HG02973 (cell line): ENCODE data around the gene ATXN3L.

ENCODE experiments used
- ATAC-seq: cut with Tn5 transposase; IDR thresholded peaks from one replicate; pipeline ENCODE4 v1.9.1; 2021; ENCODE audit warnings: moderate library complexity; ENCODE audit not compliant: unreplicated experiment

Gene ATXN3L

DNA sequence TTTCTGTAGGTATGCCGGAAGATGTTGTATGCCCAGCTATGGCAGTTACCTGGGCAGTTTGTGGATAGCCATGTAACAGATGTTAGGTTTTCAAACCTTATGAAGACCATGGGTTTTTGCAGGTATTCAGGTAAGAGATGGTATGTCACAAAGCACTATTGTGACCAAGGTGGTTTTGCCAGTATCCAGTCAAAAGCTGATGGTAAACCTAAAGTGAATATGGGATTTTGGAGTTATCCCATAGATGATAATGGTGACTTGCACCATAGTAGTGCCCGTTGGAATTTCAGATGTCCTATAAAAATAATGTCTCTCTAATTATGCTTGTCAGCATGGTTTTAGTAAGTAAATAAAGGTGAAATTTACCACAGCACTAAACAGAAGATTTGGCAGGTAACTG, at the start of gene ATXN3L:
ATXN3L (minus strand) TSS at position 101 of the 400 bp plus-strand sequence. CDS start 119 bp downstream, outside the sequence.
- no peak for ATAC-seq

DNA sequence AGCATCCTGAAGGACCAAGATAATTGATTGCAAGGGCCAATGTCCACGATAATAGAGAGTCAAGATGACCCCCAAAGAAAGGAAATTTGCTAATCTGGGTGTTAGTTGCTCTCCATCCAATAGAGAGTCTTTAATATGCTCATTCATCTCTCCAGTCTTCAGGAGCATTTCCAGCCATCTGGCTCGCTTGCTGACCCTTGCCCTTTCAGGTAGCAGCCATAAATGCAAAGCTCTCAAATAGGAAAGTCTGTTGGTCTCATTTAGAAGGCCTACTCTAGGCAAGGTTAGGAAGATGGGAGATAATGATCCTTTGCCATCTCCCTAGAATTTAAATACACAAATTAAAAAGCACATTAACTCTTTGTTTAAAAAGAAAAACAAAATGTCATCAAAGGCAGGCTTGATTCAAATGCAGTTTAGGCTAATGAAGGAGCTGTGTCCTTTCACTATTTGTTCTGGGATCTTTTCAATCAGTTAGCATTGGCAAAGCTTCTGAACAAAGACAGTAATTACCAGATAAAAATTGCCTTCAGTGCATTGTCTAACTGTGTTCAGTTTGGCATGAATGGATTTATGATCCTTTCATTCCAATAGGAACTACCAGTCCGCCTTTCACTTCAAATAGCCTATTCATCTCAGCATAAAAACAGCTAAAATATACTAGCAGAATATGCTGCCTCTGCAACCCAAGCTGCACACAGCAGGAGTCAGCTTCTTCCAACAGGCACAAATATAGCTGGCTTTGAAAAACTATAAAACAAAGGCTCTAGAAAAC, 49.6 kb upstream of the ATXN3L start:
- no peak for ATAC-seq

DNA sequence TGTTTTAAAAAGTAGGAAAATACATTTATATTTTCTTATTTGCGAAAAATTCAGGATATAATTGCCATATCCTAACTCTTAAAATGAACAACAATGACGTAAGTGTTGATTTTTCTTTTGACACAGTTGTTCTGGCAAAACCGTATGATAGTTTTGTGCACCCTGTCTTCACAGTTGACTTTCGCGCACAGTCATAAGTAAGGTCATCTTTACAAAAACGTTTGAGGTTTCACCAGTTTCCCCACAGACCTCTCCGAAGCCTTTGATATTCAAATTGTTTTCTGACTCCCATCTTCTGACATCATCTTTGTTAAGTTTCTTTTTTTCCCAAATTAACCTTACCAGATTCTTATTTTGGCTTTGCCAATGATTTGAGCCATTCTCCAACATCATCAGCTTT, 48.1 kb upstream of the ATXN3L start:
- no peak for ATAC-seq

DNA sequence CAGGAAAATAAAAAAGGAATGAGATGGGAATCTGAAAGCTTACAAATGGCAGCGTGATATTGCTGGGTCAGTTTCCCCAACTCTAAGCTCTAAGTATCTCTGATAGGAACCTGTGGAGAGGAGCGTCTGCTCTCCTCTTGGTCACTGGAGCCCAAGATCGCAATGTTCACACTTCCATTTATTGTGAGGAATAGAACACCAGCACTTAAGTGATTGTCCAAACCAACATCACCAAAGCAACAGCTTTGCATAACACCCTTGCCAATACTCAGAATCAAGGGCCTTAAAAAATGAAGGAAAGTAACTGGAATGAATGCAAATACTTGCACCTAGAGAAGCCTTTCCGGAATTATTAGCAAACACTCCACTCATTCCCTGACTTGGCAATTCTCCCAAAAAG, 46.8 kb upstream of the ATXN3L start:
- no peak for ATAC-seq

DNA sequence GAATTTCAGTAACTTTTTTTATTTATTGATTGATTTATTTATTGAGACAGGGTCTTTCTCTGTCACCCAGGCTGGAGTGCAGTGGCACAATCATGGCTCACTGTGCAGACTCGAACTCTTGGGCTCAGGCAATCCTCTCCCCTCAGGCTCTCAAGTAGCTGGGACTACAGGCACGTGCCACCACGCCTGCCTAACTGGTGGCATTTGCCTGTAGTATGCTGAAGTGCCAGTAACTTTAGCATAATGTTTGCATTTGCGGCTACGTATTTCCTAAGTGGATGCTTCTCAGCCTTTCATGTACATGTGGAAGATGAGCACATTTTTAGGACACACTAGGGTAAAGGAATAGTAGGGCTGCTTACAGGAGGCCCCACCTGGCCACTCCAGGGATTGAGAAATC, 45.3 kb upstream of the ATXN3L start:
- ATAC-seq, result no peak

DNA sequence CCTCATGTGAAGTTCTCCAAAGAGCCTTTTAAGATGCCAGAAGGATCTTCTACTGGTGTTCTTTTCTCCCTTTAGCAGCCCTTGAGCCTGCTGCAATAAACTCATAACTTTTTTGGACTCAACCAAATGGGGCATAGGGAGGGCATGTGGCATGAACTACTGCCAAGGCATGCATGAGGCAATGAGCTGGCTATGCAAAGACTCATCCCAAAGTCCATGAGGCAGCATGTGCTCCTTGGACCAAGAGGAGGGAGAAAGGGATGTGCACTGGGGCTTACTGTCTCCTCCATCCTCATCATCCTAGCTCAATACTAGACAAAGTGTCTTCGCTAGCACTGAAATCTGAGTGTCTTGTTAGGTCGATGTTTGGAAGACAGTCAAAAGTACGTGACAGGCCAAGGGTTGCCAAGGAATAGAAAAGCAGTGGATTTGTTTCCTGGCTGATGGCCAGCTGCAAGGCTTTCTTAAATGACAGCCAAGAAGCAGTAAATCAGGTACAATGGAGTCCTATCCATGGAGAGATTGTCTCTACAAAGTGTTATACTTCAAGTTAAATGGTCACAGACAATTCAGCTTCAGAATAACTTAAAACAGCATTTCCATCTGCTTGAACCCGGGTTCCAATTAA, 44.5 kb upstream of the ATXN3L start:
- ATAC-seq, result no peak

DNA sequence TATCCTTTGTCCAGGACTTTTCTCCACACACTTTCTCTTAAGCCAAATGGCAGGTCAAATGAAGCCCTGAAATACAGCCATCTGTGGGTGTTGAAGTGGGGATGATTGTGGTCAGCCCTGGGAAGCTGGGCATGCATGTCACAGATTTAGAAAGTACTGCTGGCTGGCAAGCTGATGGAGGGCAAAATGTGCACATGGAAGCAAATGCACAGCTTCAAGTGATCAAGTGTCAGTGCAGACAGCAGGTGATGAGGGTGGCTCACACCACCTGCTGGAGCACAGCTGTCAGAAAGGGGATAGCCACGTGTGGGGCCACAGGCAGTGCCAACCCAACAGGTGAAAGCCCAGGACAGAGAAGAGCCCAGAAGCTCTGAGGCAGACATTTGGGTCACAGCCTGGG, 40.3 kb upstream of the ATXN3L start:
- no peak for ATAC-seq

DNA sequence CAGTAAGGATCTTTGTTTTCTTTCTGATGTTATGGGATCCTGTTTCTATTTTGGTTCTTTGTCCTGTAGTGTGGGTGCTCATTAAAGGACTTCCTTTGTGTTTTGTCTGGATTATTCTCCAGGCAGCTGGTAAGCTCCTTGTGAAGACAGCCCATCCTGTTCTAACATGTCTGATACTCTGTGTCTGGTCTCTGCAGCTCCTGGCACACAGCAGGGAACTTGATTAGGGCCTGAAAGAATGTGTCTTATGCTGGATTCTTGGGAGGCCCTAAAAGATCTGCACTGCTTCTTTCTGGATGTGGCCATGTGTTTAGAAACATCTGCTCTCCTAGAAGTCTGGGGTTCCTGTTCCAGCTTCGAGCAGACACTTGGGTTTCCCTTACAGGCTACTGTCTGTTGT, 38.1 kb upstream of the ATXN3L start:
- no peak for ATAC-seq

DNA sequence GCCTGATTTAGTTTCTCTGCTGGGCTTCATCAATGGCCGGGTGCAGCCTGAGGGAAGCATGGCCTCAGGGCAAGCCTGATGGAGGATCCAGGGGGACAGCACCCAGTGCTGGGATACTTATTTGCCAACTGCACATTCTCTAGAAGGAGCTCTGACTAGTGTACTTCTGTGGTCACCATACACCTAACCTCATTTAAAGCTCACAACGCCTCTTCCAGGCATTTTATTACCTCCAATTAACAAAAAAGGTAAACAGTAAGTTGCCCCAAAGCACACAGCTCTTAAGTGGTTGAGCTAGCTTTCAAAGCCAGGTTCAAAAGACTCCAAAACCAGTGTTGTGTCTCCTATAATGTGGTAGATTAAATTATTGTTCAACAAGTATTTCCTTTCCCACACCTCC, 26.8 kb upstream of the ATXN3L start:
- no peak for ATAC-seq

DNA sequence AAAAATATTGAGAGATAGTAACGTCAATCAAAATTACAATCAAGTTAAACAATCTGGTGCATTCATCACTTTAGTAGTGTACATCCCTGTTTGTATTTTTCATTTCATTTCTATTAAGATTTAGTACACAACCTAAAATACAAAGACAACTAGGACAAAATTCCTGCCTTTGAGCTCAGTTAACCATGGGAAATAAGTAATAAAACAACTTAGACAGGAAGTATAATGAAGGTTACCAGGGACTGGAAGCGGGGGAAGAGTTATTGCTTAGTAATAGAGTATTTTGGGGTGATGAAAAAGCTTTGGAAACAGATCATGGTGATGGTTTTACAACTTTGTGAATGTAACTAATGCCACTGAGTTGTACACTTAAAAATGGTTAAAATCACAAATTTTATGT, 25.6 kb upstream of the ATXN3L start:
- no peak for ATAC-seq

DNA sequence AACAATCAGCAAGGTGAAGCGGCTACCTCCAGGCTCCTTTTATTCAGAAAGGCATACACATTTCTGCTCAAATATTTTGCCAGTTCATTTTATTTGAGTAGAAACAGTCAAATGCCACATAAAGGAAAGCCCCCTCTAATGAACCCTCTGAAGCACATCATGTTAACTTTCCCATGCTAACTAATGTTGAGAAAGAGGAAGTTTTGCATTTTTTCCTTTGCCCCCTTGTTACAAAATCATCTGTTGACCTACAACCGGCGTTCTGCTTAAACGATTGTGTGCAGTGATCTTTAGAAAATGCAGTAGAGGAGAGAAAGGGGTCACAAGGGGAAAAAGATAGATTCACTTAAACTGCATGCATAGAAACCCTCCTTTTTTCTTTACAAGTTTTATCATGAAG, 25.2 kb upstream of the ATXN3L start:
- no peak for ATAC-seq

DNA sequence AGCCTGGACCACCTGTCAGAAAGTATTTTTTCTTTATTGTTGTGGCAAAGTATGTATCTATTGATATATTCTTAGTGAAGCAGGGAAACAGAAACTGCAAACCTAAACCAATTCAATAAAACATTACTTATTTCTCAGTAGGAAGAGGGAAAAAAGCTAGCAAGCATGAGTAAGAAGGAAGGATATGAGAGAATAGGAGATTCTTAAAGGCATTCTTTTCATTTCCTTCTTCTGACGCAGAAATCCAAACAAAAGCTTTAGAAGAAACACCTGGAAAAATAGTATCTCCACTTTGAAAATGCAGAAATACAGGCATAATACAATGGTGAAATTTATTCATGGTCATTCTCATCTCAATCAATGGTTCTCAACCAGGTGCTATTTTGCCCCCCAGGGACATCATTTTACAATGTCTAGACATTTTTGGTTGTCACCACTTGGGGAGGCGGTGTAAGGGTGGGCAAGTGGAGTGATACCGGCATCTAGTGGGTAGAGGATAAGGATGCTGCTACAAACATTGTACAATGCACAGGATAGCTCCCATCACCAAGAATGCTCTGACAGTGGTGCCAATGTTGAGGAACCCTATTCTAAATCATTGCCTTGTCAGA, 21.7 kb upstream of the ATXN3L start:
- ATAC-seq, result no peak

DNA sequence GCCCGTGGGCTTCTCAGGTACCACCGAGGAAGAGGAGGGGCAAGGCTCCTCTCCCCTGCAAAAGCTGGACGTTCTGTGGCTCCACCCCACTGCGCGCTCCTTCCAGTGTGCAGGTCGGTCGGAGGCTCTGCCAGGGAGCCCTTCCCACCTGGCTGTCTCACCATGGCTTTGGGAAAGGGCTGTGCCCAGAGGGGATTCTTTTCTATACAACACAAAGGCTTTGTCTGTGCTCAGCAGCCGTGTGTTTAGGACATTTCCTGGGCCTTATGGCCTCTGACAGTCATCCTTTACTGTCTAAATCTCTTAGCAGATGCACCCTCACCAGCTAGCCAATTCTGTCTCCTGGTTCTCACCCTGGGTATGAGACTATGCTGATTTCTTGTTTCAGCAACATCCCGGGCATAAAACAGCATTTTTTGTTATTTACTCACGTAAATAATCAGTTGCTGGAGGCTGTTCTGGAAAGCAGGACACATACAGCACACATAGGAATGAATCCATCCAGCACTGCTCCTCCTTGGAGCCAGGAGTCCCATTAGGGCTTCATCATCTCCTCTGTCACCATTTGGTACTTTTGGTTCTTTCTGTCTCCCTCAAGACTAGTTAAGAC, 20.4 kb upstream of the ATXN3L start:
- no peak for ATAC-seq

DNA sequence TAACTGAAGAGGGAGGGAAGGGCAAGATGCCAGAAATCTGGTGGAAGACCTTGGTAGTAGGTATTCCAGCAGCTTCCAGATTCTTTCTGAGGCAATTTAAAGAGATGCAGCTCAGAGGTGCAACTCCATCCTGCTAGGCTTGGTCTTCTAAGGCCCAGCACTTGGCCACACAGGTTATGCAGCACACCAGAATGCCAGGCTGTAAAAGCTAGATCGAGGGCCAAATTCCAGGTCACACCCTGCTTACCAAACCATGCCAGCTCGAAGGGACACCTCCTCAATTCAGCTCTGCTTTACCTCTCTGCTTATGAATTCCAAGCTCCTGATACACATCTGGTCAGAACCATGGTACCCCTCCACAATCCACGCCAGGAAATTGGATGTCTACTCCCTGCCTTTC, 19.8 kb upstream of the ATXN3L start:
- no peak for ATAC-seq

DNA sequence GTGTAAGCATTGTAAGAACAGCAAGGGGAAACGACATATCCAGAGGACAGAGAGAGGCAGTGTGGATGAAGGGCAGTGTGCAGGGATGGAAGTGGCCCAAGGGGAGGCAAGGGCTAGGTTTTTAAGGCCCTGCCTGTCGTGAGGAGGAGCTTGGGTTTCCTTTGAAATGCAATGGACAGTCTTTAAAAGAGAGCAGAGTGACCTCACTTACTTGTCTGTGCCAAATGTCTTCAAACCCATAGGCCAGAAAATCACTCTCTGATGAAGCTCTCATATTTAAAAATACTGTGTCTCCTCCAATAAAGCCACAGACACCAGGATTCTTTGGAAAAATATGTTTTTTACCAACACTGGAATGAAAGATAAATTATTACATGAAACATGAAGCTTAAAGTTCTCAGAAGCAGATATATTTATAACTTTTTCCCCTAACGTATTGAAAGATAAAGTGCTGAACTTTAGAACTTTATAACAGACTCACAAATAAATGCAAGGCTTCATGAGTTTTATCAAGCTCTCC, 19.2 kb upstream of the ATXN3L start:
- ATAC-seq, result no peak

DNA sequence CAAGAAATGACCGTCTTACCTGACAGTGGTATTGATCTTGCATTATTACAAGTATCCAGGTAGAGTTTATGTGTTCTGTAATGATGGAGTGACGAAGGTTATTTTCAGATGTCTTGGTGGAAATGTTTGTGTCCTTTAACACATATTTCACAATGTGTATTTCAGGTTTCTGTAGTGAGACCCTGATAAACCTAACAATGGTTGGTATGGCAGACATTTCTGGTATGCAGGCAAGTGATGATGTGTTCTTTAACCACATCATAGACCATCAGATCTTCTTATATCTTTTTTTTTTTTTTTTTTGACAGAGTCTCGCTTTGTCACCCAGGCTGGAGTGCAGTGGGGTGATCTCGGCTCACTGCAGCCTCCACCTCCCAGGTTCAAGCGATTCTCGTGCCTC, 14.6 kb upstream of the ATXN3L start:
- ATAC-seq, result no peak

DNA sequence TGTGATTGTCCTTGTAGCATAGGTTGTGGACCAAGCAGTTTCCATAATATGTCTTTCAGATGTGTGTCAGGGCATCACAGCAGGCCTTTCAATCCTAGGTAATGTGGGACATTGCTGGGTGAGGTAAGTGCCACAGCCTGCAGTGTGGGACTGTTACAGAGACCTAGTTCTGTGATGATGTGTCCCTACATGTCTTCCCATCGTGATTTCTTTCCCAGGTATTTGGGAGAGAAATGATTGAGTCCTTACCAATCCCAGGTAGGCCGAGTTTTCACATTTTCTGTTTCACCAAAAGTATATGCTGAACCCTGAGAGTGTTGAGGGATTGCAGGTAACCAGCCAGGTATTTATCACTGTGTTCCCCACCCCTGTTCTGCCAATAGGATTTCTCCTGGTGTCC, 10.6 kb upstream of the ATXN3L start:
- ATAC-seq, result no peak

DNA sequence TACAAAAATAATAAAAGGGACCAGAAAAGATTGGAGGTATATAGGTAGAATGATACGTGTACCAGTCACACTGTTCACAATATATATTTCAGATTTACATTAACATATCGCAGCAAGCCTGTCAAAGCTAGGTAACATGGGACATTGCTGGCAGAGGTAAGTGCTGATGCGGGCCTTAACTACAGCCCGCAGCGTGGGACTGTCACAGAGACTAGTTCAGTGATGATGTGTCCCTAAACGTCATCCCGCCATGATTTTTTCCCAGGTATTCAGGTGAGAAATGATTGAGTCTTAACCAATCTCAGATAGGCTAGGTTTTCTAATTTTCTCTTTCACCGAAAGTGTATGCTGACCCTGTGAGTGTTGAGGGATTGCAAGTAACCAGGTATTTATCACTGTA, 7.8 kb upstream of the ATXN3L start:
- no peak for ATAC-seq

DNA sequence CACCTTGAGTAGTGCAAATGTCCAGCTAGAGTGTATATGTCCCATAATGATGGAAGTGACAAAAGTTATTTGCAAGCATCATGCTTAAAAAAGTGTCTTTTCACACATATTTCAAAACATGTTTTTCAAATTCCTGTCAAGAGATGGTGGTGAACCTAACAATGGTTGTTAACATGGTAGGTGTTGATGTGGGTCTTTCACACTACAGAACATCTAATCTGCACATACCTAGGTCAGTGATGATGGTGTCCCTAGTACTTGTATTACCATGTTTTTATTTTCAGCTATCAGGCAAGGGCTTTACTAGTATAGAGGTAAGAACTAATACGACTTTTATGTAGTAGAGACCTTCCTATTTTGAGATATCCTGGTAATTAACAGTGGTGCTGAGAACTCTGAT, 3.4 kb upstream of the ATXN3L start:
- ATAC-seq, result no peak

DNA sequence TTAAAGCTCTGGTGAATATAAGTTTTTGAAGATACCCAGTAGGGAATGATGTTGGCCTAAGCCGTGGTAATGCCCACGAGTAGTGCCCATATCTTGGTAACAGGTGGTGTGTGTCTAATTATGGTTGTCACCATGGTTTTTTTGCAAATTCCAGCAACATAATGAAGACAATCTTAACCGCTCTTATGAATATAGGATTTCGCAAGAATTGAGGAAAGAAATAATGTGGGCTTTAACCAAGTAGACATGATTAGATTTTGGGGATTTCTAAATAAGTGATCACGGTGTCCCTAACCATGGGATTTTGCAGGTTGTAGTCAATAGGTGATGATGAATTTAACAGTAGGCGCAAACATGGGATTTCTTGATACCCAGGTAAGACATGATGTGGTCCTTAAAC, 2.5 kb downstream of the ATXN3L start:
- no peak for ATAC-seq

DNA sequence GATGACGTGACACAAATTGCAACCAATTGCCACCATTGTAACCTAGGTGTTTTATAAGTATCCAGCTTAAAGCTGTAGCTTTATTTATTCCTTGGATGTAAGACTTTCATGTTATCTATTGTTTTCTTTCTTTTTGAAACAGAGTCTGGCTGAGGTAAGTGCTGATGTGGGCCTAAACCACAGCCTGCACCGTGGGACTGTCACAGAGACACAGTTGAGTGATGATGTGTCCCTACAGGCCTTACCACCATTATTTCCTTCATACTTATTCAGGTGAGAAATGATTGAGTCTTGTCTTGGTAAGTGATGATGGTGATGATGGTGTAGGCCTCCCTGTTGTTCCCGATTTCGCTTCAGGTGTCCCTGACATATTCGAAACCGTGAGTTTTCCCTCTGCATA, 8.3 kb downstream of the ATXN3L start:
- ATAC-seq, result no peak

DNA sequence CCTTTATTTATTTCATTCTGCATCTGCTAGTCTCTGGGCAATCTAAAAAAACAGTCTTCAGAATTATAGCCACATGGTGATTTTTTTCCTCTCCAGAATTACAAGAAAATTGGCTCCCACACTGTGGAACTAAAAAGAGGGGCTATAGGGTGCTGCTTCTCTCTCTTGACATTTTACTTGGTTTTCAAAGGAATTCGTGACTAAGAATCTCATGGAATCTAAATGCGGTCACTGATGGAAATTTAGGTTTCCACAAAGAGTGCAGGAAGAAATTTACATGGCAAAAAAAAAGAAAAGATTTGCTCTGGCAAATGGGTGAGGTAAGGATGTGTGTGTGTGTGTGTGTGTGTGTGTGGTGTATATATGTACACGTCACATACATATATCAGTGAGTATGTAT, 10.2 kb downstream of the ATXN3L start:
- no peak for ATAC-seq
